CD4-positive, alpha-beta T cell treated with Interleukin-2 at 100 ng/mL for 4 hours (primary cell): ENCODE measurements around the gene TCIRG1.
"Not testable (repeated sequence)": the region's sequence is repeated elsewhere in the genome, so short reads cannot be mapped to it uniquely, and the experiment has no call there.

Experiments
- DNase-seq: peaks from one replicate; pipeline ENCODE4 v3.0.0-alpha.2; 2020; ENCODE audit warnings: low spot score

Gene TCIRG1, protein sequence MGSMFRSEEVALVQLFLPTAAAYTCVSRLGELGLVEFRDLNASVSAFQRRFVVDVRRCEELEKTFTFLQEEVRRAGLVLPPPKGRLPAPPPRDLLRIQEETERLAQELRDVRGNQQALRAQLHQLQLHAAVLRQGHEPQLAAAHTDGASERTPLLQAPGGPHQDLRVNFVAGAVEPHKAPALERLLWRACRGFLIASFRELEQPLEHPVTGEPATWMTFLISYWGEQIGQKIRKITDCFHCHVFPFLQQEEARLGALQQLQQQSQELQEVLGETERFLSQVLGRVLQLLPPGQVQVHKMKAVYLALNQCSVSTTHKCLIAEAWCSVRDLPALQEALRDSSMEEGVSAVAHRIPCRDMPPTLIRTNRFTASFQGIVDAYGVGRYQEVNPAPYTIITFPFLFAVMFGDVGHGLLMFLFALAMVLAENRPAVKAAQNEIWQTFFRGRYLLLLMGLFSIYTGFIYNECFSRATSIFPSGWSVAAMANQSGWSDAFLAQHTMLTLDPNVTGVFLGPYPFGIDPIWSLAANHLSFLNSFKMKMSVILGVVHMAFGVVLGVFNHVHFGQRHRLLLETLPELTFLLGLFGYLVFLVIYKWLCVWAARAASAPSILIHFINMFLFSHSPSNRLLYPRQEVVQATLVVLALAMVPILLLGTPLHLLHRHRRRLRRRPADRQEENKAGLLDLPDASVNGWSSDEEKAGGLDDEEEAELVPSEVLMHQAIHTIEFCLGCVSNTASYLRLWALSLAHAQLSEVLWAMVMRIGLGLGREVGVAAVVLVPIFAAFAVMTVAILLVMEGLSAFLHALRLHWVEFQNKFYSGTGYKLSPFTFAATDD

GRCh38 chr11:68038718-68039525 is at the start of gene TCIRG1:
TCIRG1 (plus strand) TSS chr11:68039025; CDS start chr11:68041272, 2,247 bp downstream.
- DNase-seq: peak; percentile 45

DNA sequence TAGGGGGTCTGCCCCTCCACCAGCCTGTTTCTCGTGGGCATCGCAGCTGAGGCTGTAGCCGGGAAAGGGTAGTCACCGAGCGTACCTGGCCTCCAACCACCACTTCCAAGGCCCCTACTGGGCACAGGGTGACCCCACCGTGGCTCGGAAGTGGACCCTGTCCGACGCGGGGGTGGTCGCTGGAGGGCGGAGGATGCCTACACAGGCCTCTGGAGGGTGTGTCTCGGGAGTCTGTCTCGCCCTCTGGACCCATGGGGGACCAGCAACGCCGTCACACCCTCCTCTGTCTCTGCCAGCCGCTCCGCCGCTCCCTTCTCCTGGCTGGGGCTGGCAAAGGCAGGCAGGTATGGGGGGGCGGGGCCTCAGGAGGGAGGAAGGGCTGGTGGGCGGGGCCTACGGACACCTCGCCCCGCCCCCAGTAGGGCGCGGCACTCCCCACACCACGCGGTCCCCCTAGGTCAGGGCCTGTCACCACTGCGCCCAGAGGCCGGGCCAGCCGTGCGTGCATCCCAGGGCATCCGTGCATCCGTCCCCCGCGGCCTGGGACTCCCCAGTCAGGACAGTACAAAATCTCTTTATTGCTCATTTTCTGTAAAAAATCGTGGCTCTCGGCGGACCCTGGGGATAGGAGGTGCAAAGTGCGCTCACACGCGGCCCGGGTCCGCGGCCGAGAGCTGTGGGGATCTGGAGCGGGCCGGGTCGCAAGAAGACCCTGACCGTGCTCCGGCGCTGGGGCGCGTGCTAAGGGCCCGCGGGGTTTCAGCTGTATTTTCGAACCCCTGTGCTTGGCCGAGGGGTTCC is 48.1 kb upstream of the TCIRG1 start:
- DNase-seq: not testable (repeated sequence)

DNA sequence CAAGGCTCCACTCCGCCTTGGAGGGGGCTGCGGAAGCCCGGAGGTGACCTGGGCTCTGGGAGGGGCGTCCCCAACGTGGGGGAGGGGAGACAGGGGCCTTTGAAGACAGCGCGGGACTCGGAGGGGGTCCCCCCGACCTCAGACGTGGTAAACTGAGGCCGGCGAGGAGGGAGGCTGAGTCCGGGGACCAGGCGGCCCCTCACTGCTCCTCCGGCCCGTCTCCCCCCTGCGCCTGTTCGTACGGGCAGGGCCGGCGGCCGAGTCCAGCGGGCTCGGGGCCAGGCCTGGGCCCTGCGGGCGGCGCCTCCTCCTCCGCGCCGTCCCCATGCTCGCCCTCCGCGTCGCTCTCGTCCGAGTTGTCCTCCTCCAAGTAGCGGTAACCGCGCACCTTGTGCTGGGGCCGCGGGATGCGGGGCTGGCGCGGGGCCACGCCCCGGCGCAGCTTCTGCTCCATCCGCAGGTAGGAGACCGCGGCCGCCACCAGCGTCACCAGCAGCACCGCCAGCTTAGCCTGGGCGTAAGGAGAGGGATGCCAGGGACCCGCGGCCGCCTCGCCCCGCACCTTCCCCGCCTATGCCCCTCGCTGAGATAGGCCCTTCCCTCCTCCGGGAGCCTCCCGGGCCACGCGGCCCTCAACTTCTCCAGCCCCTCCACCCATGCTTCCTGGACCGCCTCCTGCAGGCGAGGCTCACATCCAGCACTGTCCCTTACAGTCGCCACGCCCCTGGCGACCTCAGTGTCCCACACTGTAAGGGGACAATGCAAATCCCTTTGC is 47.3 kb upstream of the TCIRG1 start:
- not testable (repeated sequence) for DNase-seq

GRCh38 chr11:67993821-67994220 is 45.0 kb upstream of the TCIRG1 start:
- peak; percentile 56 for DNase-seq

GRCh38 chr11:67994387-67994786 is 44.4 kb upstream of the TCIRG1 start:
- DNase-seq: not testable (repeated sequence)

- not testable (repeated sequence) for DNase-seq
Observed at GRCh38 chr11:67995129-67995528, 43.7 kb upstream of the TCIRG1 start.

- not testable (repeated sequence) for DNase-seq
Observed at GRCh38 chr11:67995579-67995978, 43.2 kb upstream of the TCIRG1 start.

DNA sequence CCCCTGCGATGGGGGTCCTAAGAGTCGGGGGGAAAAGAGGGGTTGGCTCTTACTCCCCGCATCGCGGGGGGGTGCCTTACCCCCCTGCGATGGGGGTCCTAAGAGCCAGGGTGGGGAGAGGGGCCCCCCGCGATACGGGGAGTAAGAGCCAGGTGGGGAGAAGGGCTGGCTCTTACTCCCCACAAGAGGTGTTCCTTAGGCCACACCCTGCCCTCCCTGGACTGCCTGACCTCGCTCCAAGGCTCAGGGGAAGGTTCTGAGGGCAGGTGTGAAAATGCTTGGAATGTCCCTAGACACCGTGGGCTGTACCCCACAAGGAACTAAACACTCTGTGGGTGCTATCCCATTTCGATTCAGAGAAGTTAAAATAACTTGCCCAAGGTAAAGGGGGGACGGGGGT is 42.8 kb upstream of the TCIRG1 start:
- no peak for DNase-seq

- peak; percentile 17 for DNase-seq
Observed at GRCh38 chr11:67996622-67997474, 42.0 kb upstream of the TCIRG1 start.

- DNase-seq: no peak
Observed at GRCh38 chr11:67997475-67997921, 41.3 kb upstream of the TCIRG1 start.

DNA sequence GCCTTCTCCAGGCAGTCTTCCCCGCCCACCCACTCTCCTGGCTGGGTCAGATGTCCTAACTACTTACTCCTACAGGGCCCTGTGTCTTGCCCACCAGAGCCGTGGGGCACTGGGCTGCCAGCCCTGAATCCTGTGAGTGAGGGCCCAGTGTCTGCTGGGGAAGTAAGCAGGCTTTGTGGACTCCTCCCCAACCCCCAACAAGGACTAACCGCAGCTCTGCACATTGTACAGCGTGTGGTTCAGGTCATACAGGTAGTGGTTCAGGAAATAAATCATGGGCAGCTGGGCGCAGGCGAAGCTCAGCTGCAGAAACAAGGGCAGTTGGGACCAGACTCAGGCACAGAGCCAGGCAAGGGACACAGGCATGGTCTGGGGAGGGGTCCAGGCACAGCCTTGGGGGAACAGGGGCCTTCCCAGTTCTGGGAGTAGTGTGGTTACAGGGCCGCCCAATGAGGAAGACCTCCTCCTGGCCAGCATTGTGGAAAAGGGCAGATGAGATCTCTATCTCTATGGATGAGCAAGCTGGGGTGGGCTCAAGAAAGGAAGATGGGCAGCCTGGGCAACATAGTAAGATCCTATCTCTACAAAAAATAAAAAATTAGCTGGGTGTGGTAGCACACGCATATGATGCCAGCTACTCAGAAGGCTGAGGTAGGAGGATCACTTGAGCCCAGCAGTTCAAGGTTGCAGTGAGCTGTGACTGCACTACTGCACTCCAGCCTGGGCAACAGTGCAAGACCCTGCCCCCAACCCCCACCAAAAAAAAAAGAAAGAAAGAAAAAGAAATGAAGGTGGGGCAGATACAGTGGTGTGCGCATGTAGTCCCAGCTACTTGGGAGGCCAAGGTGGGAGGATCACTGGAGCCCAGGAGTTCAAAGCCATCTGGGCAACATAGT is 40.4 kb upstream of the TCIRG1 start:
- no peak for DNase-seq

DNA sequence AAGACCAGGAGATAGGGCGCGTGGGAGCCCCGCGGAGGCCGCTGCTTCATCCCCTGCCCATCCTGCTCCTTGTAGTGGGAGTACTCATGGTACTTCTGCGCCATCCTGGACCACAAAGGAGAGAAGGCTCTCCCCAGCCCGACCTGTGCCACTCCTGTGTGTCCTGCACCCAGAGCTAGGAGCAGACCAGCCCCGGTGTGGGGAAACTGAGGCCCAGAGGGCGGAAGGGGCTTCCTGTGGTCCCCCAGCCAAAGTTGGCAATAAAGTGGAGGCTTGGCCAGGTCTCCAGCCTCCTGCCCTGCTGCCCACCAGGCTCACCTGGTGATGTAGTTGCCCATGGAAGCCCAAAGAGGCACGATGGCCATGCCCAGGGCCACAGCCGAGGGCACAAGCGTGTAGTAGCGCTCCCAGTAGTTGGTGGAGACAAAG is 39.6 kb upstream of the TCIRG1 start:
- DNase-seq: no peak

GRCh38 chr11:67999704-68000103 is 39.1 kb upstream of the TCIRG1 start:
- no peak for DNase-seq

DNA sequence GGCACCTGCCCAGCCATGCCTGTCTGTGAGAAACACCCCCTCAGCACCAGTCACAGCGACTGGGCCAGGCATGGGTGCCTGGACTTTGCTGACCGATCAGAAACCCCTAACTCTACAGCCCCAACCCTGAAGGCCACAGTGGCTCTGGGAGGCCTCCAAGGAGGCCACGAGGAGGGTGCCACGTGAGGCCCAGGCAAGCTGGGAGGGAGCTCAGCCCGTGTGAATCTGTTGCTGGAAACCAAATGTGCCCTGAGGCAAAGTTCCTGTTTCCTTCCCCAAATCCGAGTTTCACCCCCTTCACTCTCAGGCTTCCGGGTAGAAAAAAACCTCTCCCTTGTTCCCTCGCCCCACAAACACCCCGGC is 36.3 kb upstream of the TCIRG1 start:
- no peak for DNase-seq

DNA sequence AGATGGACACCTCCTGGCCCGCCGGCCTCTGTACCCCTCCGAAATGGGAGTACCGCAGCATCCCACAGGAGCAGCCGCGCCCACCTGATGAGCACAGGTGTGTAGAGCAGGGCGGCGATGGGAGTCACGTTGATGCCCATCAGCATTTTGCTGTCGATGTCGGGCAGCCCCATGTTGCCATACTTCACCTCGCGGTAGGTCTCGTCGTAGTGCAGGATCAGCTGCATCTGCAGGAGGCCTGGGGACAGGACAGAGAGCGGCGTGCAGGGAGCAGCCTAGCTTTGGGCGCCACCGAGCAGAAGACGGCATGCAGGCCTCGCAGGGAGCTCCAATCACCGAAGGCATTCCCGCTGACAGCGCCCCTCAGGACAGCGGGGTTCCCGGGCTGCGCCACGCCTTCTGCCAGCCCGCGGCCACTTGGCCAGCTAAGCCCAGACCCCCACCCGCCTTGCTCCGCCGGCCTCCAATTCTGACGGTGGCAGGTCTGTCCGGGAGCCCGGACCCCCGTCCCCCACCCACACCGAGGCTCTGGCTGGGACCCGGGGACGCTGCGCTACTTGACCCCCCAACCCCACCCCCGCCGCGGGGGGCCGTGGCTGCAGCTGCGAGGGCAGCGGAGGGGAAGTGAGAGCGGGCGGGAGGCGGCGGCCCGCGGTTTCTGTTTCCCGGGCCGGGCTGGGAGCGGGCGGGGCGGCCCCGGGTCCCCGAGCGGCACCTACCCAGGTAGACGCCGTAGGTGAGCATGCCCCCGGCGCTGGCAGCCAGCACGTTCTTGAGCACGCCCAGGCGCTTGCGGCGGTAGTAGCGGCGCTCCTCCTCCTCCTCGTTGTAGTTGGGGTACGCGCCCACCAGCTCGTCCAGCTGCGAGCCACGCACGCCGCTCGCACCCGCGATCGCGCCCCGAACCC is 35.6 kb upstream of the TCIRG1 start:
- peak; percentile 50 for DNase-seq

- DNase-seq: peak; percentile 80
Observed at GRCh38 chr11:68003846-68004550, 34.8 kb upstream of the TCIRG1 start, which contains the start of gene UNC93B1. UNC93B1 (minus strand) TSS chr11:68004097; CDS start chr11:68004043, 54 bp downstream.
